HG03469 (cell line): ENCODE results near the gene TWSG1.
"Not testable (repeated sequence)": the region's sequence is repeated elsewhere in the genome, so short reads cannot be mapped to it uniquely, and the experiment has no call there.

Source experiments
- ATAC-seq: cut with Tn5 transposase; IDR thresholded peaks from one replicate; pipeline ENCODE4 v1.9.1; 2021; ENCODE audit warnings: mild to moderate bottlenecking, moderate library complexity, moderate number of reproducible peaks; ENCODE audit not compliant: unreplicated experiment

The TWSG1 gene

GRCh38 chr18:9421901-9422327, 87.3 kb downstream of the TWSG1 start:
- ATAC-seq: no peak

DNA sequence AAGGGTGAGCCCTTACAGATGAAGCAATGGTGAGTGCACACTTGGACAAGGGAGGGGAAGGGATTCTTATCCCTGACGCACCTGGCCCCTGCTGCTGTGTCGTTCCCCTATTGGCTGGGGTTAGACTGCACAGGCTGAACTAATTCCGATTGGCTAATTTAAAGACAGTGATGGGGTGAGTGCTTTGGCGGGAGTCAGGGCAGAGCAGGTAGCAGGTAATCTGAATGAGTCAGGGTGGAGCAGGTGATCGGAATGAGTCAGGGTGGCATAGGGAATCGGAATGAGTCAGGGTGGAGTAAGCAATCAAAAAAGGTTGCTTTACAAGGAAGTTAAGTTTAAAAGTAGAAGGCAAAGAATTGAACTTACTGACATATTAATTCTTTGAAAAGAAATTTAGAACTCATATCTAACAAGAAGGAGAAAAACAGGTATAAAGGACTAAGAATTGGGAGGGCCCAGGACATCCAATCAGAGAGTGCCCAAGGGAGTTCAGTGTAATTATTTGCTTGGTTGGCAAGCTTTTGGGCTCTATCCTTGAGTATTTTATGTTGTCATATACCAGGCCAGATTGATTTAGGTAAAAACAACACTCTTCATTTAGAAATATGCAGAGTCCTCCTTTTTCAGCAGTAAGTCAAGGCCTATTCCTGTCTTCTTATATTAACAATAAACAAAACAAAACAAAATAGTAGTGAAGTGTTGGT, 88.4 kb downstream of the TWSG1 start:
- ATAC-seq: no peak

GRCh38 chr18:9423648-9424047, 89.1 kb downstream of the TWSG1 start:
- ATAC-seq: not testable (repeated sequence)

DNA sequence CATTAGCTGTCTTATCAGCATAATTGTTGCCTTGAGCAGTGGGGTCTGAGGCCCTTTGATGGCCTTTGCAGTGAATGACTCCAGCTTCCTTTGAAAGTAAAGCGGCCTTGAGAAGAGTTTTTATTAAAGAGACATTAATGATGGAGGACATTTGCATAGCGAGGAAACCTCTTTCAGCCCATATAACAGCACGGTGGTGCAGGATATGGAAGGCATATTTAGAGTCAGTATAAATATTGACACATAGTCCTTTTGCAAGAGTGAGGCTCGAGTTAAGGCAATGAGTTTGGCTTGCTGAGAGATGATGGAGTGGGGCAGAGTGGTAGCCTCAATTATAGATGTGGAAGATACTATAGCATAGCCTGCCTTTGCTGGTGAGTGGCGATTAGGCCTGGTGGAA, 89.7 kb downstream of the TWSG1 start:
- not testable (repeated sequence) for ATAC-seq

DNA sequence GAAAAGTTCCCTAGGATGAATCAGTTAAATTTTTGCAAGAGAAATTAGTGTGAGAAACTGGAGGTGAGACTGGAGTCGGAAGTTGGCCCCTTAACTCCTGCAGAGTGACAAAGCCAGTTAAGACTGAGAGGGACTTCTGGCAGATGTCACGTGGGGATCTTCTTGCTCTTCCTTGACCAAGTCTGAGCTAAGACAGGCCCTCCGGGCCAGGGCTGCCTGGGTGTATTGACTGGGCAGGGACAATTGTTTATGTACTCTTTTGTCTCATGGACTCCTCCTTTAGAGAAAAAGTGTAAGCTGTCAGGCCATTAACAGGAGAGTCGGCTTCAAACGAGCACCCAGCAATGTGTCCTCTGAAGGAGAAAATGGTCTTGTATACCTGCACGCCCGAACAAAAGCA, 92.2 kb downstream of the TWSG1 start:
- no peak for ATAC-seq

GRCh38 chr18:9428301-9428706, 93.7 kb downstream of the TWSG1 start:
- ATAC-seq: no peak

- no peak for ATAC-seq
Observed at GRCh38 chr18:9428862-9429661, 94.5 kb downstream of the TWSG1 start.

- no peak for ATAC-seq
Observed at GRCh38 chr18:9429662-9429993, 95.1 kb downstream of the TWSG1 start.

DNA sequence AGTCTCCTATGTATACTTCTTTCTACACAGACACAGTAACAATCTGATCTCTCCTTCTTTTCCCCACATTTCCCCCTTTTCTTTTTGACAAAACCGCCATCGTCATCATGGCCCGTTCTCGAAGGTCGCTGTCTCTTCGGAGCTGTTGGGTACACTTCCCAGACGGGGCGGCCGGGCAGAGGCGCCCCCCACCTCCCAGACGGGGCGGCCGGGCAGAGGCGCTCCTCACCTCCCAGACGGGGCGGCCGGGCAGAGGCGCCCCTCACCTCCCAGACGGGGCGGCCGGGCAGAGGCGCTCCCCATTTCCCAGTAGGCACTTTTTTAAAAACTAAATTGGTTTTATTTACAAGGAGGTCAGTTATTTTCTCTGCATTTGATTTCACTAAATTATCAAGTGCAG, 95.7 kb downstream of the TWSG1 start:
- ATAC-seq: not testable (repeated sequence)

- ATAC-seq: no peak
Observed at GRCh38 chr18:9431296-9431695, 96.7 kb downstream of the TWSG1 start.

DNA sequence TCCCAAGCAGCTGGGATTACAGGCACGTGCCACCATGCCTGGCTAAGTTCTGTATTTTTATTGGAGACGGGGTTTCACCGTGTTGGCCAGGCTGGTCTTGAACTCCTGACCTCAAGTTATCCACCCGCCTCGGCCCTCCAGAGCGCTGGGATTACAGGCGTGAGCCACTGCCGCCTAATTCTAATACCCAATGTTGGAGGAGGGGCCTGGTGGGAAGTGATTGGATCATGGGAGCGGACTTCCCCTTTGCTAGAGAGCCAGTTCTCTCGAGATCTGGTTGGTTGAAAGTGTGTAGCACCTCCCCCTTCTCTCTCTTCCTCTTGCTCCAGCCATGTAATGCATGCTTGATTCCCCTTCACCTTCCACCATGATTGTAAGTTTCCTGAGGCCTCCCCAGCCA, 98.5 kb downstream of the TWSG1 start:
- ATAC-seq: not testable (repeated sequence)

DNA sequence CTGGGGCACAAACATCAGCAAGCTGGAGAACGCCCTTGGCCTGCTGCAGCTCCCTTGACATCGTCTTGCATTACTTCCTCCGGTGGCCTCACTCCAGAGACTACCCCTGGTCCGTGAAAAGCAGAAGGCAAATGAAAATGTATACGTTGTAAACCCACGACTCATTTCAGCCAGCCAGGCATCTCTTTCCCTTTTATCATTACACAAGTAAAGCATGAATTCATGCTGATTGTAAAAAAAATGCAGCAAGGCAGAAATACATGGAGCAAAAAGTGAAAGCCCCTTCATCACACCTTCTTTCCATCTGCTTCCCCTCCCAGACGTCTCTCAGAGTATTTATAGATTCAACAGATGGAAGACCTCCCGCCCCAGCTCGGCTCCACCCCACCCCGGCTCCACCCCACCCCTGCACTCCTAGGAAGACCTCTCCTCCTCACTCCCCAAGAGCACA, 99.1 kb downstream of the TWSG1 start:
- no peak for ATAC-seq

- ATAC-seq: no peak
Observed at GRCh38 chr18:9434122-9434701, 99.6 kb downstream of the TWSG1 start.

GRCh38 chr18:9435041-9435440, 100.5 kb downstream of the TWSG1 start:
- ATAC-seq: no peak

- no peak for ATAC-seq
Observed at GRCh38 chr18:9436206-9436929, 101.8 kb downstream of the TWSG1 start.

DNA sequence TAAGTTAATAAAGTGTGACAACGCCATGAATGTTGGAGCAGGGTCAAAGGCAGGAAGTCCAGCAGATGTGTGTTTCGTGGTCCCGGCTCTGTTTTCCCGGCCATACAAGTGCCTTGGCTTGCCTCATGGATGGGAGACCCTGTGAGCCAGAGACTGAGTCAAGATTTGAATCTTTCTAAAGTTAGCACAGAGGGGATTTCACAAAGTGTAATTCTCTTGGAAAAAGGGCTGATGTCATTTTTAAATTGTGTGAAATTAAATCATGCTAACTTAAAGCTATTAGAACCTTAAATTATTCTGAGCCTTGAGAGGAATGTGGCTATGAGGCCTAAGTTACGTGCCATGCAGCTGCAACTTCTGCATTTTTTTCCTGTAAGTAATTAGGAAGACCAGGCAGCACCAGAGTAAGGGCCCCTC, 102.5 kb downstream of the TWSG1 start:
- ATAC-seq: no peak

DNA sequence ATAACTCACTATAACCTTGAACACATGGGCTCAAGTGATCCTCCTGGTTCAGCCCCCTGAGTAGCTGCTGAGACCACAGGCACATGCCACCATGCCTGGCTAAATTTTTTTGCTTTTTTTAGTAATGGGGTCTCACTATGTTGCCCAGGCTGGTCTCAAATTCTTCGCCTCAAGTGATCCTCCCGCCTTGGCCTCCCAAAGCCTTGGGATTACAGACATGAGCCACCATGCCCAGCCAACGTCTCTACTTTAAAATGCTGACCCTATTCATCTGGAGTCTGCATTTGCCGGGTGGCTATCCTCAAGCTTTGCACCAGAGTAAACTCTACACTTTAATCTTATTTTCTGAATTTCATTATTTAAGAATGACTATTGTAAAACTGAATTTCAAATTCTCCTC, 103.1 kb downstream of the TWSG1 start:
- ATAC-seq: no peak

- ATAC-seq: no peak
Observed at GRCh38 chr18:9441061-9441460, 106.5 kb downstream of the TWSG1 start.

- no peak for ATAC-seq
Observed at GRCh38 chr18:9444549-9444948, 110.0 kb downstream of the TWSG1 start.

- no peak for ATAC-seq
Observed at GRCh38 chr18:9446839-9447238, 112.3 kb downstream of the TWSG1 start.

DNA sequence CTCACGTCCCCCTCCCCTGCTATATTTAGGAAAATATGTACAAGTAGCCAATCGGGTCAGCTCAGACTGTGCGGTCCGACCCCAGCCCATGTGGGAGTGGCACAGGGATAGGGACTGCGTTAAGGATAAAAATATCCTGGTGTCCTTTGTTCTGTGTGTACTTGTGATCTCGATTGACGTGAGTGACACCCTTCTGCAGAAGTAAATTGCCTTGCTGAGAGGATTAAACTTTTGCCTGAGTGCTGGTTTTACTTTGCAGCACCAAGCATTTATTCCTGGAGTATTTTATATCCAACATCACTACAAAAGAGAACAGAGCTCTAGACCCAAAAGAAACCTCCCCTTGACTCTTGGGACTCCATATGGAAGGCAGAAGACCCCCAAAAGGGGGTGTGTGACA, 112.8 kb downstream of the TWSG1 start:
- ATAC-seq: no peak
